ENCODE measurements around the gene TCIRG1. TPM values are rescaled to one million over a fixed set of nuclear protein-coding genes. Genes with fewer than 3 reads are reported as not detected.
A peak's percentile ranks its signal among the peaks of the same experiment; 100 is the strongest.
"Not testable (repeated sequence)": the region's sequence is repeated elsewhere in the genome, so short reads cannot be mapped to it uniquely, and the experiment has no call there.

Gene TCIRG1
- total RNA-seq, 1 donor from 2014 or later: 40.1 TPM

DNA sequence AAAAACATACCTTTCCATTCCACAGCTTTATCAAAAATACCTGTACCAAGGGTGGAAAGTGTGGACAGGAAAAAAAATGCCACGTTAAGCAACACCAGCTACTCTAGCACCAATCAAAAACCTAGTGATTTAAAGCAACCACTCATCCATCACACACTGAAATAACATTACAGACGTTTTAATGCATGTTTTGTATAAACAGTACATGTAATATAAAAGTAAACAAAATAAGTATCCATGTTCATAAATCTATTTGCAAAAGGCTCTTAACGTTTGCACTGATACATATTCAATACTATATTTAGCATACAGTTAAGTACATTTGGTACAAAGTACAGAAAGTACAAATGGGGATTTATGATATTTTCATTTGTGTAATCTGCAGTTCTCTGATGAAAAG, 43.7 kb downstream of the TCIRG1 start:
- no peak for DNase-seq (ENCODE audit: low read depth in 2 of 2)

DNA sequence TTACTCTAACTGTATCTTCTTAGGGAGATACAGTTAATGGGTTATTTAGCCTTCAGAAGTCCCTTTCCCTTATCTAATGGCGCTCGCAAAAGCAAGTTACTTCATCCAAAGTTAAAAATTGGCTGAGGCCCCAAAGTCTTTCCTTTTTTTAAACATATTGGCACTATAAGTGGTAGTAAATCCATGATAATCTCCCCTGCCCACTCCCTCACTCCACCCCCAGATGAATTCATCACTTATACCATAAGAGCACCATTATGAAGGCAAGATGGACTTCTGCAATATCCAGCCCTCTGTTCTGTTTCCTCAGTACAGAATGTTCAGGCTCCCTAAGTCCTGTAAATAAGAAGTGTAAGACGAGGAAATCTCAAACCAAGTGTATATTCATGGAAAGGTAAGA, 44.7 kb downstream of the TCIRG1 start:
- DNase-seq (ENCODE audit: low read depth in 2 of 2): no peak

DNA sequence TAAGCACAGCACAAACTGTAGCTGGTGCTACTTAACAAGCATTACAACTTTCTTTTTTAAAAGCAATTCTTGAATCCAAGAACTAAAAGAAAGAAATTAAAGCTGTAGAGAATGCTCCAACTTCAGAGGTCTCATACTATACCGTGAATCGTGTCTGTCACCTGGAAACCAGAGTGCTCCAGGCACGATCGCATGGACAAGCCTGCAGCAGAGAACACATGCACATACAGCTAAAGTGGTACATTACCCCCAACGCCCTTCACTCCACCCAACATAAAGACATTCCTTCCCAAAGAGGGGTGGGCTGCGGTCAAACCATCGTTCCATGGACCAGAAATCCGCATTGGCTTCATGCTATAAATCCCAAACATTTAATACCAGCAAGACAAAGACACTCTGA, 50.9 kb downstream of the TCIRG1 start:
- no peak for DNase-seq (ENCODE audit: low read depth in 2 of 2)

DNA sequence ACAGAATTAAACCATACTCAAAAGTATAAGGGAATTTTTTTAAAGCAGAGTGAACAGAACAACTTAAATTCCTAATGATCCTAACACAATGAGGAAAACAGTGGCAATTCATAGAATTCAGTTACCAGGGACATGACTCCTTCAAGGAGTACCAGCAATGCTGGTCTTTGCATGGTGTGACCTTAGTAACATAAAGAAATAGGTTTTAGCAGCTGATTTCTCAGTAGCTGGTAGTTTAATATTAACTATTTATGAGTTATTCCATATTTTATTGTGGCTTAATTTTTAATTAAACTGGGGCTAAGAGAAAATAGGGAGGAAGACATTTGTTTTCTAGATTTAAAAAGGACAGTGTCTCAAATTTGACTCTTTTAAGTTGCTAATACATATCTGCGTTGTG, 51.5 kb downstream of the TCIRG1 start:
- no peak for DNase-seq (ENCODE audit: low read depth in 2 of 2)

DNA sequence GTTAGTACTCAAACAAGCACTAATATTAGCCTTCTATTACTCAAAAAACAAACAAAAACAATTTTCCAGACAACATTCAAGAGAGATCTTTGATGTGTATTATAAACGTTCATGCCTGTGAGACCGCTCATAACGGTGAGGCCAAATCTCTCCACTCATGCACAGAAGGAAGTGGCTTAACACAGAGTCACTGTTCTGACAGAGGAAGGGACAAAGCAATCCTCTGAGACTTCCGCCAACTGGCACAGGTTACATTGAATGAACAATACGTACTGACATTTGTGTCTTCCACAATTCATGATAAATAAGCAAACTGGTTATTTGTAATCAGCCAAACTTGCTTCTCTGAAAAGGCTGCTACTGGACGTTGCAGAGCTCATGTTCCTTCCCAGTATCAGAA, 51.9 kb downstream of the TCIRG1 start:
- peak; percentile 18 to 66 for DNase-seq (ENCODE audit: low read depth in 2 of 2)

DNA sequence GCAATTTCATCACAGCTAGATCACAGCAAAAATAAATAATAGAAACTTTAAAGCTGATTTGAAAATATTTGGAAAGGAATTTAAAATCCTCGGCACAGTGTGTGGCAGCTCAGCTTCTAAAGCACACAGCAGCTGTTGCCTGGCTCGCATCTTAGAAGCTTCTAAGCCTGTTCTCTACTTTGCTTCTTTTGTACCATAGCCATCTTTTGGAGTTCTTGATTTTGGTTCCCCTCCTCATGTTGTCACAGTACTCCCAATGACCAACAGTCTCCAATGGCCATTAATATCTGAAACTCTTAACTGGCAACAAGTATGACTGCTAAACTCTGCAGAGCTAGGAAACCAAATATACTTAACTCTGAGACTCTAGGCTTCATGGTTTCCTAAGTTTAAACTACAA, 53.6 kb downstream of the TCIRG1 start:
- DNase-seq (ENCODE audit: low read depth in 2 of 2): no peak

DNA sequence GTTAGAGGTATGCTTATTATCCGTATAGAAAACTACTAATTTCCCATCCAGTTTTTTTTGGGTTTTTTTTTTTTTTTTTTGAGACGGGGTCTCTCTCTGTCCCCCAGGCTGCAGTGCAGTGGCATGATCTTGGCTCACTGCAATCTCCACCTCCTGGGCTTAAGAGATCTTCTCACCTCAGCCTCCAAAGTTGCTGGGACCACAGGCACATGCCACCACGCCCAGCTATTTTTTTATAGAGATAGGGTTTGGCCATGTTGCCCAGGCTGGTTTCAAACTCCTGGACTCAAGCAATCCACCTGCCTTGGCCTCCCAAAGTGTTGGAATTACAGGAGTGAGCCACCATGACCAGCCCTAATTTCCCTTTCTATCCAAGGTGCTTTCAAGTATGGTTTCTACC, 54.1 kb downstream of the TCIRG1 start:
- not testable (repeated sequence) for DNase-seq (ENCODE audit: low read depth in 2 of 2)

DNA sequence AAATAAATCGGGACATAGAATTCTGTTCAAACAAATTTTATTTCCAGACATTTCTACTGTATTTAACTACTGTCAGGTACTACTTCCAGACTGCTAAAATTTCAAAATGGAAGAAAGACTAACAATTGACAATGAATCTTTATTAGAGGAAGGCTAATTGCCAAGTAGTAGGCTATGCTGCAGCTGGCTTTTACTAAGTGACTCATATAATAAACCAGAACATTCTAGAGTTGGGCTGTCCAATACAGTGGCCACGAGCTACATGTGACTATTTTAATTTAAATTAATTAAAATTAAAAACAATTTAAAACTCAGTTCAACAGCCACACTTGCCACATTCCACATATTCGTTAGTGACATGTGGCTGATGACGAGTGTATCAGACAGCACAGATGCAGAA, 54.7 kb downstream of the TCIRG1 start:
- no peak for DNase-seq (ENCODE audit: low read depth in 2 of 2)

DNA sequence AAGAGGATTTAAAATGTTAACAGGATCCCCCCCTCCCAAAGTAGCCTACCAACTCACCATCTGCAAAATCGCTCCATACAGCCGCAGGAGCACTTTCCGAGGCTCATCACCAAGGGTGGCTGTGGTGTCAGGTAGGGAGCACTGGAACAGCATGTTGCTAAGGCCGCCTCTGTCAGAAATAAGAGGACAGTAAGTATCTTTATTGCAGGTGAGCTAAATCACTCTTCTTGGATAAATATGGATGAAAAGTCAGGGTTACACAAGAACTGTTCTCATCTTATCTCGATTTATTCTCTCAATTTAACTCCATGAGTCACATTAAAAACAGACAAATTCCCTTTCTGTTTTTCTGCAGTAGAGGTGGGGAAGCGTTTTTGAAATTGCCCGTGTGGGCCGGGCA, 58.1 kb downstream of the TCIRG1 start:
- DNase-seq (ENCODE audit: low read depth in 2 of 2): no peak

DNA sequence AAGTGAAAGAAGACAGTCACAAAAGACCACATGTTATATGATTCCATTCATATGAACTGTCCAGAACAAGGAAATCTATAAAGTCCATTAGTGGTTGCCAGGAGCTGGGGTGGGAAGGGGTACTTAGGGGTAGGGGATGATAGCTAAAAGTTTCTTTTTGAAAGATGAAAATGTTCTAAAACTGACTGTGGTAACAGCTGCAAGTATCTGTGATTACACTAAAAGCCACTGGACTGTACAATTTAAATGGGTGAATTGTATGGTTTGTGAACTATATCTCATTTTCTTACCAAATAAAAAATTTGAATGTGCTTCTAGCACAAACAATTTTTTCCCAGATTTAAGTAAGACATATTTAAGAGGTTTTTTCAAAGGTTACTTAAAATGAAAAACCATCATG, 60.2 kb downstream of the TCIRG1 start:
- no peak for DNase-seq (ENCODE audit: low read depth in 2 of 2)

DNA sequence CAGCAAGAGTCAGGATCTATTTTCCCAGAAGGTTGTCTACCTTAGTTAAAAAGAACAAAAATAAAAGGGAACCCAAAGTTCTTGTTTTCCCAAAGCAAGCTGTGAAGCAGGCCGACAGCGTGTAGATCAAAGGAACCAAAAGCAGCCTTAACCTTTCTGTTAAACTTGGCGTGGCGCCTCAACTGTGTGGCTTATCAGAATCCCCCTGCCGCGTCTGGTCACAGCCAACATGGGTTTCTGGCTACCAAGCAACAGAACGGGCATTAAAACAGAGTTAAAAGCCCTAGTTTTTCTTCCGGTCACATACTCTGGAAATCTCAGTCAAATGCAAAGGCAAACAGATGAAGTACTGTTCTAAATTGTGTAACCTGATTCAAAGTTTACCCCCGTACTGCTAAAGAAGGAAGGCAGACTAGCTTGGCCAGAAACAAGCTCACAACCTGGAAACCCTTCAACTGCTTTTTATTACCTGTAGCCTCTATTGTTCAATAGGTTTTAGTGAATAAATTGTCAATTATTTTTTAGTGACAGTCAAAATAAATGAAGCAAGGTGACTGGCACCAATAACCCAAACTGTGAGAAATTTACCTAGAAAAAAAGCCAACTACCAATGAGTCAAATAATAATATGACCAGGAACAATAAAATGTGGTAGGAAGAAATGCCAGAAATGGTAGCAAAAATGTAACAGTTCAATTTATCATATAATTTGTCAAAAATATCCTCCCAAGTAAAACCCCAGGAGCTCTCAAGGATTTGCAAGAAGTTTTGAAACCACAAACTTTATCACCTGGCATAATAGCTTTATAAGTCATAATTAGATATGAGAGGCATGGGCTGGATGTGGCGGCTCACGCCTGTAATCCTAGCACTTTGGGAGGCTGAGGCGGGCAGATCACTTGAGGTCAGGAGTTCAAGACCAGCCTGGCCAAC, 60.9 kb downstream of the TCIRG1 start:
- peak; percentile 91 to 94 for DNase-seq (ENCODE audit: low read depth in 2 of 2)

Other genes starting within 250 kb of the TCIRG1 start
- 15.5 and 25.2 TPM in 2 replicates for gene UNC93B1, start 34.9 kb upstream of the TCIRG1 start, total RNA-seq
- 1.0 and 1.3 TPM in 2 replicates for gene ALDH3B1, start 28.7 kb upstream of the TCIRG1 start, total RNA-seq
- 96.3 and 121 TPM in 2 replicates for gene NDUFS8, start 8.3 kb upstream of the TCIRG1 start, total RNA-seq
- 22.0 and 37.0 TPM in 2 replicates for gene CHKA, start 82.4 kb downstream of the TCIRG1 start, total RNA-seq
- 16.3 and 20.5 TPM in 2 replicates for gene KMT5B, start 174.3 kb downstream of the TCIRG1 start, total RNA-seq
- gene C11orf24, start 232.9 kb downstream of the TCIRG1 start, total RNA-seq: 5.4 and 5.9 TPM in 2 replicates